ENCODE results near the gene KAZN. TPM values are rescaled to one million over a fixed set of nuclear protein-coding genes. Genes with fewer than 3 reads are reported as not detected.

The KAZN gene
- total RNA-seq, 1 donor from 2014 or later, result 9.6 TPM

DNA sequence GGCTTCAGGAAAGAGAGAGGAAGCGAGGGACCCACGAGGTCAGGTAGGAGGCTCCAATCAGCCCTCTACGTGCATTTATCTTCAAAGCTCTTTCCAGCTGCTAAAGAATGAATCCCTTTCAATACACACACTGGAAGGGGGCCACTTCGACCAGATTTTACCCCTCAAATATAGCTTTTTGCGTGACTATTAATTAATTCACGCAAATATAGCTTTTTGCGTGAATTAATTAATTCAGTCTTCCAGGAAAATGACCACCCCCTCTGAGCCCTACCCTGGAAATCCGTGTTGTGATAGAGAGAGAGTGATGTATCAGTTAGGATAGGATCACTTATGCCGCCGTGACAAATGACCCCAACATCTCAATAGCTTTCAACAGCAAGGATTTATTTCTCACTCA, 289.9 kb downstream of the KAZN start:
- no peak for DNase-seq

DNA sequence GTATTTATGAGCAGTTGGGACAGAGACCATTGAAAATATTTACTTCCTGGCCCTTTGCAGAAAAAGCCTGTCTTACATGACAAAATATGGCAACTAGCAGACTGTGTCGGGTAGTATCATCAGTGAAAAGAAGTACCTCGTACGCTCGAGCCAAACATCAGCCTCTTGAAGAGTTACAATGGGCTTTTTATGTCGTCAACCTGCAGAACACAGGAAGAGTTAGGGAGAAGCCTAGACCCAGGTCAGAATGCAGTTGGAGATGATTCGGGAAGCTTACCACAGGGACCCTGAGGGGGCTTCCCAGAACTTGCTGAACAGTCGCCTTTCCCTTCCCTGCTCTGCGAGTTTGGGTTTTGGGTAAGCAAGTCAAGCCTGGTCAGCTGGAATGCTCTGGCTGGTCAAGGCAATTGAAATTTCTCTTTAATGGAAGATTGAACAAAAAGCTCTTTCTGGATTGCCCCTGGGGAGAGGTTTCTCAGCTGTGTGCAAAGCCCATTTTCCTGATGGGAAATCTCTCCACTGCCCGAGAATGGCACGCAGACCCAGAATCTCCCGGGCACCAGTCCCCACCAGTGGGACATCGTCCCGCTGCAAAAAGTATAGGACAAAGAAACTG, 291.4 kb downstream of the KAZN start:
- no peak for DNase-seq

DNA sequence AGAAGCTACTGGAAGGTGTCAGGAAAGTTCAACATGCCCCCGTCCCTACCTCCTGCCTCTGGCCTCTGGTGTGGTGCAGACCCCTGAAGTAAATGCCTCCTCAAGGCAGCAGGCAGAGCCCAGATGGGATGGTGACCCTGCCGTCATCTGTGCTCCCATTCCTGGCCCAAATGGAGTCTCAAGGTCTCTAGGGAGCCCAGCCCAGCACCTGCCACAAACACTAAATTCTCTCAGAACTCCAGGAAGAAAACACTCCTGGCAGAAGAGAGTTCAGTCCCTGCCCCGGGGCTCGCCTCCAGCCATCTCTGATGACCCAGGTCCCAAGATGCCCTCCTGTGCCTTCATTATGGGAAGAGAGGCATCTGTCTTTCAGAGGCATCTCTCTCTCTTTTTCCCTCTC, 293.5 kb downstream of the KAZN start:
- DNase-seq, result no peak

DNA sequence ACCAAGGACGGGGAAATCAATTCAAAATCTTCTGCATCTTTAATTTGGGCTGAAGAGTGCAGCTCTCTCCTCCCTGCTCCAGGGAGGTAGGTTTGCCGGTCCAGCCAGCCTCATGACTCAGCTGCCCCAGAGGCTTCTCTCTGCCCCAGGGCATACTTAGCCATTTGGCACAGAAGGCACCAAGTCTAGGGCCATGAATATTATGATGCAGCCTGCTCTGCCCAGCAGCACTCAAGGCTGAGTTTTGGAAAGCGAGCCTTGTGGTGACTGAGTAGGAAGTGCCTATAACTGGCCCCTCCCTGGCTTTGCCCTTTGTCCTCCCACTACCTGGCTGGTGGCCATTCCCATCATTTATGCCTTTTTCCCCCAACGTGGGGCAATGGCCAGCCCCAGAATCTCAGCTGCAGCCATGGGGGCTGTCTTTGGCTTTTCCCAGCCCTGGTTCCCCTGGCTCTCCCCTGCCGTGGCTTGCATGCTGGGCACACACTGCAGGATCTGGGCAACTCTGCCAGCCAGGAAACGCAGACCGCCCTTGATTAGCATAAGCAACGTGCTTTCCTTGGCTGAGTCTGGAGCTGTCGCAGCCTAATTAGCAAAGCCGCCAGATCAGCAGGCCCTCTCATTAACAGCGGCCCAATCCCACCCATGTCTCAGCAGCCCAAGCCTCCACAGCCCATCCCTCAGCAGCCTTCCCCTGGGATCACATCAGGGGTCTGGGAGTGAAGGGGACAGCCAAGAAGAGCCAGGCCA, 296.5 kb downstream of the KAZN start:
- no peak for DNase-seq

DNA sequence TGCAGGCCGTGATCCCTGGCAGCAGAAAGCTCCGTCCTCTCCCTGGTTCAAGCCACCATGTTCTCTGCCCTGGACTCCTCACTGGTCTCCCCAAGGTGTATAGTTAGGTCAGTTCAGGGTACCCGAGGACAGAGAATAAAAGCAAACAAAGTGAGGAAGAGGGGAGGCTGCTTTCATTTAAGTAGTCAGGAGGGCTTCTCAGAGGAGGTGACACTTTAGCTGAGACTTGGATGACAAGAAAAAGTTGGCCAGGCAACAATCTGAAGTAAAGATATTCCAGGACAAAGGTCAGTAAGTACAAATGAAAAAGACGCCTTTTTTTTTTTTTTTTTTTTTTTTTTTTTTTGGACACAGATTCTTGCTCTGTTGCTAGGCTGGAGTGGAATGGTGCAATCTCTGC, 297.2 kb downstream of the KAZN start:
- no peak for DNase-seq

DNA sequence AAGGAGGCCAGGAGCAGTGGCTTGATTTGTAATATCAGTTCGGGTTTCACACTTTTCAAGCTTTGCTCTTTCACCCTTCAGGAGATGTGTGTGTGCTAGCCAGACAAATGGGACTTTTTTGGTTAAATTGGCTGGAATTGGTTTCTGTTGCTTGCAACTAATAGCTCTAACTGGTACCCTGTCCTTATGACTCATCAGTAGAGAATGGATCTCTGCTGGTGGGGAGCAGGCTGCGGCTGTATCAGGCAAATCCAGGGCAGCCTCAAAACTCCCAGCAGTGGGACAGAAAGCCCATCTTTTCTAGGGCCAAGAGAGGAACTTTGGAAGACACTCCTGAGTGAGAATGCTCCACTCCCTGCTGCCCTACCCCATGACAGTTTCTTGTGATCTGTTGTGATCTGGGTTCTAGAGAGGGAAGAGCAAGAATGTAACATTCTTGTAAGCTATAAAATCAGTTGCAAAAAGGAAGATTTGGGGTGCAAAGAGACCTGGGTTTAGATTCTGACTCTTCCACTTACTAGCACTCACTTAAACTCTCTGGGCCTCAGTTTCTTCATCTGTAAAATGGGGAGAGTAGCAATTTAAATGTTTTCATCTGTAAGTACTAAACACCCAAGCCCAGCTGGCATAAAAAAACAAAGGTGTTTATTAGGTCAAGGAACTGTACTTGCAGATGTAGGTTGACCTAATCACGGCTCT, 298.0 kb downstream of the KAZN start:
- DNase-seq, result no peak

DNA sequence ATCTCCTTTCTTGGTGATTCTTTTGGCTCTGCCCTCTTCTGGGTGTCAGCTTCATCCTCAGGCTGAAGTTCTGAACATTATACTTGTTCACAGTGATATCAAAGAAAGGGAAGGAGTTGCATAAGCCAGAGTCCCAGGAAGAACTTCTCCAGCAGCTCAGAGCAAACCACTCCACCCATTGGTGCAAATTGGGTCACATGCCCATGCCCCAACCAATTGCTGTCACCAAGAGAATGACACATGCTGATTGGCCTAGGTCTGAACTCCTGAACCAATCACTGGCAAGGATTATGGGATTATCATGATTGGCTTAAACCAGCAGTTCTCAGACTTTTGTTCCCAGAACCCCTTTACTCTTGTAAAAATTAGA, 298.6 kb downstream of the KAZN start:
- no peak for DNase-seq

DNA sequence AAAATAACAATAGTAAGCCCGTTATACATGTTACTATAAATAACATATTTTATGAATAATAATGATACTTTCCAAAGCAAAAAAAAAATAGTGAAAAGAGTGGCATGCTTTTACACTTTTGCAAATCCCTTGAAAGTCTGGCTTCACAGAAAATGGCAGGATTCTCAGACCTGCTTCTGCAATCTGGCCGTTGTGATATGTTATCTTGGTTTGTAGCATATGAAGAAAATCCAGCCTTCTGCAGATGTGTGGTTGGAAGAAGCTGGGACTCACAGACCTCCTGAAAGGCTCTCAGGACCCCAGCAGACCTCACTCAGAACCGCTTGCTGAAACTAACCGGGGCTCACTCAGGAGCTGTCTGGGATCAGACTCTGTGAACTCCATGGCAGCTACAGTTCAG, 299.1 kb downstream of the KAZN start:
- no peak for DNase-seq

DNA sequence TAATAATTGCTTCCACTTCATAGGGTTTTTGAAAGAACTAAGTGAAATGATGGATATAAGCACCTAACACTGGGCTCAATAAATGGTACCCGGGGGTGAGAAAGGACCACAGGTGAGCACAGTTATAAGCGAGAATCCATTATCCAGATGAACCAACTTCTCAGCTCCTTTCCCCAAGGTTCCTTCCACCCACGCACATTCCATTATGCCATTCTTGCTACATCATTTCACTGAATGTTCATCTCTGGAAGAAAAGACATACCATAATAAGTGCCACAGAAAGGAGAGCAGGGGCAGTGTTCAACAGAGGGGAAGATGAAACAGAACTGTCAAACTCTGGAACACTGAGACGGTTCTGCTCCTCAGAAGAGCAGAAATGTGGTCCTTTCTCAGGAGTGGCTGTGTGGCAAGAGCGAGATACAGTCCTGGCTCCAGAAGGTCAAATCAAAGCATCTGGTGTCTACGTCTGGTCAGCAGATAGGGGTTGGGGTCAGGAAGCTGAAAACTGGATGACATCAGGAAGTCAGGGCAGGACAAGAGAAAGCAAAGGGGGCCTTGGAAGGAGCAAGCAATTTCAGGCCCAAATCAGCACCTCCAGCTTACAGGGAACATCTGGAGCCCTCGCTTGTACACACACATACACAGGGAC, 299.6 kb downstream of the KAZN start:
- DNase-seq, result no peak

DNA sequence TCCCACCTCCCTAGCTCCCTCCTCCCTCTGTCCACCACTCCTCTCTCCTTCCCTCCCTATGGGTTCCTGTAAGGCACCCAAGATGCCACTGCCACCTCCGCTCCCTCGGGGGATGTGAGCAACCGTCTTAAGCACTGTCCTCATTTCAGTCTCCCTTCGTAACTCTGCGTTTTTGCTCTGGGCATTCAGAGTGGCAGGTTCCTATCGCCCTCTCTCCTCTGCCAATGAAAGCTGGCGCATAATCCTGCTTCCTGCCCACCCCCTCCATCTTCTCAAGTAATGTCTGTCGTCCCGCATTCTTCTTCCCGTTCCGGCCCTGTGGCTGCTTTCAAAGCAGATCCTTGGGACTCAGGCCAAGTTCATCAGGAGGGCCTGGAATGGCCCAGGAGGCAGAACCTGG, 301.2 kb downstream of the KAZN start:
- DNase-seq, result no peak

DNA sequence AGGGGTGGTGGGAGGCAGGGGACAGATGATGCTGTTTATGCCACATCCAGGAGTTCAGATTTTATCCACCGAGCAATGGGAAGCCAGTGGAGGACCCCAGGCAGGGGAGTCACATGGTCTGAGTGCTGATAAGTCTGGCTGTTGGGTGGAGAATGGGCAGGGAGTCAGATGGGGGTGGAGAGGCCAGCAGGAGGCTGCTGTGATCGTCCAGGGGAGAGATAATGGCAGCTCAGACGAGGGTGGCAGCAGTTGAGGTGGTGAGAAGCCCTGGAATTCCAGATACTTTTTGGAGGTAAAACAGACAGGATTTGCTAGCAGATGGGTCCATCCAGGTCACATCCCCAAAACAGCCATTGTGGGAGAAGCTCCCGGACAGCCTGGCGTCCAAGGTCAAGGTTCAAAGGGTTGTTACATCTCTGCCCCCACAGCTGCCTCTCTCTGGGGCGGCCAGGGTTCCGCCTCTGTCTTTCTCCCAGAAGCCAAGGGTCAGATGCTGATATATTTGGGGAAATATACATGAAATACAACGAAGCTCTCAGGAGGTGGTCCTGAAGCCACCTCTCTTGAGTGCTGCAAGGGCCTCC, 303.0 kb downstream of the KAZN start:
- no peak for DNase-seq

DNA sequence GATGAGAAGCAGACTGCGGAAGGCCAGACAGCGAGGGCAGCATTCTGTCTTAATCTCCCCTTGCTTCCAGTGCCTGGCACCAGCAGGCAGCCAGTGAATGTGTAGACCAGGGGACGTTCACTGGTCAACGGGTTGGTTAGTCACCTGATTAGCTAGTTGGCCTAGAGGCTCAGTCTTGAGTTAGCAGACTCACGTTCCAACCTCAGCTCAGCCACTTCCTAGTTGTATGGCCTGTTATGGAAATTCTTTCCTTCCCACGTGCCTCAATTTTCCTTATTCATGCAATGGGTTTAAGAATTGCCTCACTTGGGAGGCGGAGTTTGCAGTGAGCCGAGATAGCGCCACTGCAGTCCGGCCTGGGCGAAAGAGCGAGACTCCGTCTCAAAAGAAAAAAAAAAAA, 305.4 kb downstream of the KAZN start:
- DNase-seq, result no peak

DNA sequence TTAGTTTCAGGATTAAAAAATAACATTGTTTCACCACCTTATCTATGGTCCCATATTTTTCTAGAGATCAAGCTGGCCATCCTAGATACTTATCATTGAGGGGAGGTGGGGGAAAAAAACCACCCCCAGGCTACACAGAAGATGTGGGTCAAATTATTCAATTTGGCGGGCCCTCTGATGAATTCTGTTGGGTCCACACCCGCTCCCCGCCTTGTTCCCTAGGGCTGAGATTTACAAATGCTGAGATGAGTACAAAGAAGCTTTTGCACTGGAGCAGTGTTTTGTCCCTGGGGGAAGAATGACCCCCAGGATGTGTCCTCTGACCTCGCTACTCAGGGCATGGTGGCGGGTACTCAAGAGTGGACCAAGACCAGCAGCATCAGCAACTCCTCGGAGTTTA, 308.2 kb downstream of the KAZN start:
- no peak for DNase-seq

DNA sequence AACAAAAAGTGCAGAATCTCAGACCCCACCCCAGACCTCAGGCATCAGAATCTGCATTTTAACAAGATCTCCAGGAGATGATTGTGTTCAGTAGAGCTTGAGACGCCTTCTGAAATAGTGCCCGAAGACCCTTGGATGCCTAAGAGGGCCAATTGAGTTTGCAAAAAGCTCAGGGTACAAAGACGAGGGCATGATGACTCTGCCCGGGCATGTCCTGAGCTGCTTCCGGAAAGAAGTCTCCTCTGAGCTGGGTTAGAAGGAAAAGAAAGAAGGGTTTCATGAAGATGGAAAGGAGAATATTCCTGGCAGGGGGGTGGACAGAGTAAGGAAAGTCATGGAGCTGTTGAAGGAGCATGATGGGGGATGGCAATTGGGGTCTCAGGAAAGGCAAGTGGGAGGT, 308.9 kb downstream of the KAZN start:
- DNase-seq, result no peak

DNA sequence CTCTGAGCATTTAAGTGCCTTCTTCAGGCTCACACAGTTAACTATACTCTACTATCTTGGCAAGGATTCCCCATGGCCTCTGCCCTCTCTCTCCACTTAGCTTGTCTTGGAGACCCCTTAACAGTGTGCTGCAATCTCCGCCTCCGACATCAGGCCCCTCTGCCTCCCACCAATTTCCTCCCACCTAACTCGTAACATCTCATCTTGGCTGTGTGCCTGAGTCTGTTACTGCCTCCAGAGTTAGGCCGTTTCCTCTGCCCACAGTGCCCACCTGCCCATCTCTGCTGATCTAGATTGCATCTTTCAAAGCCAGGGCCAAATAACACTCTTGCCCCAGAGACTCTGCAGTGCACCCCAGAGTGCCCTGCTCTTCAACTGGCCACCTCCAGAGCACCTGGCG, 310.8 kb downstream of the KAZN start:
- DNase-seq, result no peak

DNA sequence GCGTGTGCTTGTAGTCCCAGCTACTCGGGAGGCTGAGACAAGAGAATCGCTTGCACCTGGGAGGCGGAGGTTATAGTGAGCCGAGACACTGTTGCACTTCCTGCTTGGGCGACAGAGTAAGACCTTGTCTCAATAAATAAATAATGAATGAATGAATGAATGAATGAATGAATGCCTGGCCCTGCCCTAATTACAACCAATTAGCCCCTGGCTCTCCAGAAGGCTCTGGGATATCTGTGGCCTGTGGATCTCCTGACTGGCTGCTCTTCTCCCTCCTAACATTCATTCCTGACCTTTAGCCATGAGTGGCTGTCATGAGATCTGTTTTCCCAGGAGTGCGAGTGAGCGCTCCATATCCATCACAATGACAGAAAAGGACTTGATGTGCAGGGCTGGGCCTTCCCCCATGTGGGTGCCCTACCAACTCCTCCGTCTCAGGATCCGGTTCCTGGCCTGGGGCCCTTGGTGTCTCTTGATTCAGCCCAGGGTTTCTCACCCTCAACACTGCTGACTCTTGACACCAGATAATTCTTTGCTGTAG, 311.5 kb downstream of the KAZN start:
- DNase-seq, result no peak

DNA sequence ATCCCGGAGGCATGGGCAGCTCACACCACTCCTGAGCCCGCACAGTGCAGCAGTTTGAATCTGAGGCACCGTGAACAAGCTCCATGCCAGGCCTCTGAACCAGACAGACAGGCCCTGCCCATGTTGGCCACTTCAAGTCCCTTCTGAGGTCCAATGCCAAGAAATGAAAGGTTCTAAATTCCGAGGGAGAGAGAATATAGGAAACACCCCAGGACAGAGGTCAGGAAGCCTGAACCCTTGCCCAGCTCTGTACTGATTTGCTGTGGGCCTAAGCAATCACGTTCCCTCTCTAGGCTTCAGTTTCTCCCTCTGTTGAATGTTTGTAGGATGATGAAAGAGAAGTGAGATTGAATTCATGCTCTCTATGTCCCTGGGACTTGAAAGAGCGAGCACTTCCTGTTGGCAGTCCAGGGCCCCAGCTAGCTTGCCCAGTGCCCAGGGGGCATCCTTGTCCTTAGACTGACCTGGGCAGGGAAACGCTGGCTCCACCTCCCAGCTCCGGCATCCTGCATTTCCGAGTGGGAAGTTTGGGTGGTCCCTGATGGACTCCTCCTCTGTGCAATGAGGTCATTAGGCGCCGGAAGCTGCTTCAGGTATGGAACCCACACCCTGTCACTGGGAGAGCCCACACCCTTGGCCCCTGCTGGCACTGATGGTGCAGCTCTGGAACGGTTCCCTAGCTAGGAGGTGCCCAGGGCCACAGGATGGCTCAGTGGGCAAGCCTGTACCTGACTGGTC, 312.7 kb downstream of the KAZN start:
- no peak for DNase-seq

DNA sequence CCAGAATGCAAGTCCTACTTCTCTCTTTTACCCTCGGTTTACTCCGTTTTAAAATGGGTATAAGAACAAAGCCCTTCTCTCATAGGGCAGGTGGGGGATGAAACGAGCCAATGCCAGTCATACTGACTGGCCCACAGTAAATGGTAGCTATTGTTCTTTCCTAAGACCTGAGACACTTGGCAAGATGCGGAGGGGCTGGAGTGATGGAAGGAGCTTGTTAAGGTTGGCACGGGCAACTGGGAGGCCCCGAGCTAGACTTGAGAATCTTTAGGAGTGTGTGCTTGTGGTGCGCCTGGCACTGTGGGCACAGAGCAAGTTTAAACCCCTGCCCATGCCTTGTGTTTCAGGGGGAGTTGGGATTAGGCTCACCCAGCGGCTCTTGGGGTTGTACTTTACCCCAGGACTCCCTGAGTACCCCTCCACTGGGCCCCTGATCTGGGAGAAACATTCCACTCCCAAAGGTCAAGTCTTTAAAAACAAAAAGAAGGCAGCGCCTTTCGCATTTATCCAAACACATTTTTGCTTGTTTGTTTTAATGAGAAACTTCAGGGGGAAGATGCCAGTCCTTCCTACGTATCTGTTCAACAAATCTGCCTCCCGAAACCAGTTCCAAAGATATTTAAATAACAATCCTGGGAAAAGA, 314.5 kb downstream of the KAZN start:
- no peak for DNase-seq

DNA sequence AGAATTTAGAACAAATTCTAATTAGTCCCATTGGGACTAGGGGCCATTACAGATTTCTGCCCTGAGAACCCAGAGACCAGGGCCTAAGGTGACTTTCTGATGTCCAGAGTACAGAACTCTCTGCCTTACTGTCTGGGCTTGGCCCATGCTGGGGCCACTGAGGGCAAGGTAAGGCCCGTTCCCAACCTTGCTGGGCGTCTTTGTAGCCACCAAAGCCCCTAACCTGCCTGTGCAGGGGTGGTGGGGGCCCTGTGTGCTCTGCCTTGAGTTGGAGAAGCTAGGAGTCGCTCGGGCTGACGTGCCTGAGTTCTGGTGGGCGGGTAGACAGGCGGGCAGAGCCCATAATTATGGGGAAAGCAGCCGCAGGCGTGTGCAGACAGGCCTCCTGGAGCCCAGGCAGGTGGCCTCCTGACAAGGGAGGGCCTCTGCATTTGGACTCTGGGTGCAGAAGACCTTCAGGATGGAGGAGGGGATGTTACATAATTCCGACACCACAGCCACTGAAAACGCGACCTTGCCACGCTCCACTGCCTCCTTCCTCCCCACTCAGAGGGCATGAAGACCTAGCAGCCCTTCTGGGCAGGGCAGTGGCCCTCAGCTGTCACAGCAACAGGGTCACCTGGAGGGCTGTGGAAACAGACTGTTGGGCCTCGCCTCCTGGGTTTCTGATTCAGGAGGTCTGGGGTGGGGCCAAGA, 315.1 kb downstream of the KAZN start:
- no peak for DNase-seq

DNA sequence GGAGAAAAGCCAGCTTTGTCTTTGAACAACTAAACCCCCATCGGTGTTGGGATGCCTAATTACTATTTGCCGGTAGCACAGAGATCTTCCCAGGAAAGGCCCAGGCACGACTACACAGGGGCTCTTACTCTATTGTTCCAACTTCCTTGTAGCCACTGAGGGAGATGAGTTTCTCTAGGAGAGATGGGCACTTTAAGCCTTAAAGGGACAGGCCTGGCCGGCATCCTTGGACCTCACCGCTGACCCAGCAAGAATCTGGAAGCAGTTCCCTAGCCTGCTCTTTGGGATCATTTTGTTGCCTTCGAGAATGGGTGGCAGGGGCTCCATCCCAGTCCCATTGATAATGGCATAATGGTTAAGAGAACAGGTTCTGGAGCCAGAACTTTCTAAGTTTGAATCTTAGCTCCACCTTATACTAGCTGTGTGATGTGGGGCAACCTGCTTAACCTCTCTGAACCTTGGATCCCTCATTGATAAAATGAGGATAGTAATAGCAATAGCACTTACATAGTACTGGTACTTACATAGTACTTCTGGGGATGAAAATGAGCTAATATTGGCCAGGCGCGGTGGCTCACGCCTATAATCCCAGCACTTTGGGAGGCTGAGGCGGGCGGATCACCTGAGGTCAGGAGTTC, 316.0 kb downstream of the KAZN start:
- DNase-seq, result no peak

Data from skin of body (tissue), 2 donors.